ENCODE measurements around the gene HTD2.
A peak's percentile ranks its signal among the peaks of the same experiment; 100 is the strongest.
"Not testable (repeated sequence)": the region's sequence is repeated elsewhere in the genome, so short reads cannot be mapped to it uniquely, and the experiment has no call there.

The HTD2 gene

GRCh38 chr3:58333206-58334012 is 27.1 kb downstream of the HTD2 start:
- peak; percentile 37 for DNase-seq

GRCh38 chr3:58334013-58334321 is 27.6 kb downstream of the HTD2 start:
- DNase-seq = no peak

DNA sequence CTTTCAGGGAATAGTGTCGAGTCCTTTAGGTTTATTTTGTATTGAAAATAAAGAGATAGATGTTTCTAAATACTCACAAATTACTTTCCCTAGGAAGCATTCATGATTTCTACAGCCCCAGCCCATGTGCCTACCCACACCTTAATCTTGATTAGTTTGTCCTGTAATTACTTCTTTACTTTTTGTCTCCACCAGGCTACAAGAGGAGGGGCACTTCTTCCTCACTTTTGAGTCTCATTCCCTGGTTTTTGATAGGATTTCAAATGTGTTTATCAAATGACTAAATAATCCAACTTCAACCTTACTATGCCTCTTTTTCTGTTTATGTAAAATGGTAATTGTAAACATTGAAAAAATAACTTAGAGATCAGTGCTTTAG is 28.2 kb downstream of the HTD2 start:
- DNase-seq = no peak

- no peak for DNase-seq
Measured at GRCh38 chr3:58335652-58335947, 29.3 kb downstream of the HTD2 start.

GRCh38 chr3:58336135-58336882 is 30.0 kb downstream of the HTD2 start:
- no peak for DNase-seq

DNA sequence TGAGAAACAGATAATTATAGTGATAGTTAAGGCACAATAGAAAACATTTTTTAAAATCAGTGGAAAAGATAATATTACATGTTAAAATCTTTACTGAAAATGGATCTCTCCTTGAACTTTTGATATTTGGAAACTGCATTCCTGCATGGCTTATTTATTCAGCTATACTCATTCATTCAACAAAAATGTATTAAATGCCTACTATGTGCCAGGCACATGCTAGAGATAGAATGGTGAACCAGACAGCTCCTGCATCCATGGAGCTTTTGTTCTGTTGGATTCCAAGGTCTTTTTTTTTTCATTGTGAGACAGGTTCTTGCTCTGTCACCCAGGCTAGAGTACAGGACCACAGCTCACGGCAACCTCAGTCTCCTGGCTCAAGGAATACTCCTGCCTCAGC is 30.9 kb downstream of the HTD2 start:
- DNase-seq = no peak

- not testable (repeated sequence) for DNase-seq
Measured at GRCh38 chr3:58339146-58339545, 32.8 kb downstream of the HTD2 start.

- DNase-seq = no peak
Measured at GRCh38 chr3:58340594-58341244, 34.4 kb downstream of the HTD2 start.

- DNase-seq = no peak
Measured at GRCh38 chr3:58341376-58341775, 35.1 kb downstream of the HTD2 start.

- DNase-seq = no peak
Measured at GRCh38 chr3:58342676-58343075, 36.4 kb downstream of the HTD2 start.

- no peak for DNase-seq
Measured at GRCh38 chr3:58345457-58345856, 39.1 kb downstream of the HTD2 start.

DNA sequence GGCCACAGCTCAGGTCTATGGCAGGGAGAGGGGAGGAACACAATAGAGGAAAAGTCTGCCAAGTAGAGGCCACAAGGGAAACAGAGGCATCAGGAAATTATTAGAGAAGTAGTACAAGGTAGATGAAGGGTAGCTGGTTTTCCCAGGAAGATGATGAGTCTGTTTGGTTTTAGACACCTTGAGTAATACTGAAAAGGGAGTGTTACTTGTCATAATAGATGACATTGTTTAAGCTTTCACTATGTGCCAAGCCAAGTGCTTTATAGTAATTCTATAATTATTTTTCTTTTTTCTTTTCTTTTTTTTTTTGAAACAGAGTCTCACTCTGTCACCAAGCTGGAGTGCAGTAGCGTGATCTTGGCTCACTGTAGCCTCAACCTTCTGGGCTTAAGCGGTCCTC is 40.0 kb downstream of the HTD2 start:
- DNase-seq = no peak

DNA sequence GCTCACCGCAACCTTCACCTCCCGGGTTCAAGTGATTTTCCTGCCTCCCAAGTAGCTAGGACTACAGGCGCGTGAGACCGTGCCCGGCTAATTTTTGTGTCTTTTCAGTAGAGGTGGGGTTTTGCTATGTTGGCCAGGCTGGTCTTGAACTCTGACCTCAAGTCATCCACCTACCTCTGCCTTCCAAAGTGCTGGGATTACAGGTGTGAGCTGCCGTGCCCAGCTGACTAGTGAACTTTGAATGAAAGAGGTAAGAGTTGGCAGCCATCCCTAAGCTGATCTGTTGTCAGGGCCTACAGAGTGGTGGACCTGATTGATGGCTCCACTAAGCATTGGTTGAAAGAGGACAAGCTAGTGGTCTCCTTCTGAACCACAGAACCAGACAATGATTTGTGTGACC is 41.7 kb downstream of the HTD2 start:
- DNase-seq = no peak

GRCh38 chr3:58349792-58350626 is 43.7 kb downstream of the HTD2 start:
- no peak for DNase-seq

DNA sequence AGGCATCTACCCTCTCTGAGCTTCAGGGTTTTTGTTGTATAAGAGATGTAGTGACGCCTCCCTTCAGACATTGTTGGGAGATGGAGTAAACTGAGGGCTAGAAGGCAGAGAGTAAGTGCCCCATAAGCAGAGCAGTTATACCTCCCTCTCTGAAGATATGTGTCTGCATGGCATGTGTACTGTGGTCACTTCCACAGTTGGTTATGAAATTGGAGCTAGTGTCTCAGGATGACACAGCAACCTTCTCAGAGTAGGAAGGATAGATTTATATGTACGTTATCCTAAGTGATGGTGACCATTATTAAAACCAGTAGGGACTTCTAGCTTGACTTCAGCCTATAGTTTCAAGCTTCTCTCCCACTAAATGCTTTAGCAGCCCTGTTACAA is 44.3 kb downstream of the HTD2 start:
- DNase-seq = no peak

DNA sequence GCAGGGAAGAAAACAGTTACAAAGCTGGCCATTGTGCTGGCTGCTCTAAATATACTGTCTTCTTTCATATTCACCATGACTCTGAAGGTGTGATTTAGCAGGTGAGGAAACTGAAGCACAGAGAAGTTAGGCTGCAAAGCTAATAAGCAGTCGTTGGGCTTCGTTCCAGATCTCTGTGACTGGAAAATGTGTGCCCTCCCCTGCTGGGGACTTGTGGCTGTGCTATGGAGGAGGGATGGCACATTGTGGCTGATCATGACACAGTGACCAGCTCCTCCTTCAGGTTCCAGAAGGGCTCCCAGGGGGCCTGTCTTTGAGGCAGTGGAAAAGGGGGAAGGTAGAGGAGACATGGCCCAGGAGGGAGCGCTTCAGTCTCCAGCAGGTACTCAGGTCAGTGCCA is 45.6 kb downstream of the HTD2 start:
- DNase-seq = no peak

GRCh38 chr3:58352626-58353025 is 46.3 kb downstream of the HTD2 start:
- no peak for DNase-seq

DNA sequence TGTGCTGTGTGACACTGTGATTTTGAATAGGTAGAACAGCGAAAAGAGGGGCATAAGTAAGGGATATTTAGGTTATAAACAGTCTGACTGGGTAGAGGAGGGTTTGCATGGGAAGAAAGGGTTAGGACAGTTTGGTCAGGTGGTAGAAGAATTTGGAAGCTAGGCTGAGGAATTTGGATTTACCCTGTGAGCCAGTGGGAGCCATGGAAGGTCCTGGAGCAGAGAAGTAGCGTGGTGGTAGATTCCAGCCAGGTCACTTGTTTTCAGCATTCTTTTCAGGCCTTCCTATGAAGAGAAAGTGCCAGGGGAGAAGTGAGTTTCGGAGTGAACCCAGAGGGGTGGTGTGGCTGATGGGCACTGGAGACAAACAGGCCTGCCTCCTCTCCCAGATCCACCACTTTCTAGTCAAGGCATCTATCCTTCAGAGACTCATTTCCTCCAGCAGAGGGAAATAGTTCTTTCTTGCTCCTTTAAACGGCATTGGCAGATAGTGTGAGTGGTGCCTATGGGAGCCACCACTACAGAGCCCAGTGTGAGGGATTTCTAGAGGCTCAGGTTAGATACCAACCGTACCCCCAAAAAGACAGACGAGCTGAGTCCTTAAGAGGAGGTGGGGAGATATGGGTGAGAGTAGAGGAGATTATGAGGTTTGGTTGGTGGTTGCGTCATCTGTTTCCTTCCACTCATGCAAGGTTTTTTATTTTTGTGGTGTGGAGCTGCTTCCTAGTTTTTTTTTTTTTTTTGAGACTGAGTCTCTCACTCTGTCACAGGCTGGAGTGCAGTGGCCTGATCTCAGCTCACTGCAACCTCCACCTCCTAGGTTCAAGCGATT is 47.6 kb downstream of the HTD2 start:
- peak; percentile 28 for DNase-seq

GRCh38 chr3:58355179-58355578 is 48.9 kb downstream of the HTD2 start:
- no peak for DNase-seq

GRCh38 chr3:58356054-58356453 is 49.7 kb downstream of the HTD2 start:
- DNase-seq = no peak

GRCh38 chr3:58357402-58357801 is 51.1 kb downstream of the HTD2 start:
- DNase-seq = no peak

DNA sequence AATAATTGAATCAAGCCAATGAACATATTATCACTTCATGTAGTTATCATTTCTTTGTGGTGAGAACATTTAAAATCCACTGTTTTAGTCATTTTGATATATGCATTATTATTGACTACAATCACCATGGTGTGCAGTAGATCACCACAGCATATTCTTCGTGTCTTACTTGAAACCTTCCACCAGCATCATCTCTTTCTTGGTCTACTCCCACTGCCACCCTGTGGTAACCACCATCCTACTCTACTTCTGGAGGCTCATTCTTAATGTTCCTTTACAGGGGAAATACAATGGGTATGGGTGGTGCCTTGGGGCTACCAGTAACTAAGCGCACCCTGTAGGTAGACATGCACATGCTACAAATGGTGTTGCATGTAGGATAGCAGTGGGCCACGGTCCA is 51.8 kb downstream of the HTD2 start:
- DNase-seq = no peak

DNA sequence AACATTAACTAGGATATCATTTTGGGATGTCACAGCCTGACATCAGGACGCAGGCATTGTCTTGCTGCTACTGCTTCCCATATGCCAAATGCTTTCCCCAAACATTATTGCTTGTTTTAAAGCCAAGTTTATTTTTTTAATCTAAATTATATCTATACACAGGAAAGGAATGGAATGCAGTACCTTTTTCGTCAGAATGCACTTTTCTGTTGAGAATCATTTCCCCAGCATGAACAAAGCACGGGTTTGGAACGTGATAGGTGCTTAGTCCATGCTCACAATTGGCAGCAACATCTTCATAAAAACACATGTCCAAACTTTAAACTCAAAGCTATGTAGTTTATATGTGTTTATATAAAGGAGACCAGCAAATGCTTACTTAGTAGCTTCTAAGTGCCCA is 52.5 kb downstream of the HTD2 start:
- no peak for DNase-seq

Measured in CD4-positive, alpha-beta T cell treated with Interleukin-17A for 4 hours (primary cell).